GM18909 (cell line): Measurements from ENCODE around the gene EEF2.
A peak's percentile ranks its signal among the peaks of the same experiment; 100 is the strongest.
"Not testable (repeated sequence)": the region's sequence is repeated elsewhere in the genome, so short reads cannot be mapped to it uniquely, and the experiment has no call there.

ENCODE experiments used
- ATAC-seq: cut with Tn5 transposase; IDR thresholded peaks from one replicate; pipeline ENCODE4 v1.9.1; 2021; ENCODE audit warnings: mild to moderate bottlenecking; ENCODE audit not compliant: unreplicated experiment, poor library complexity

EEF2 gene

GRCh38 chr19:3970808-3971598 is 14.3 kb downstream of the EEF2 start, which contains the start of gene DAPK3:
TSS of gene DAPK3 (minus strand) at chr19:3971099. CDS start at chr19:3969735, 1,364 bp downstream.
- ATAC-seq, result peak; percentile 91

- ATAC-seq, result peak; percentile 0
These were observed 14.9 kb downstream of the EEF2 start for GRCh38 chr19:3970313-3970807.

- no peak for ATAC-seq
These were observed 15.6 kb downstream of the EEF2 start for GRCh38 chr19:3969435-3970312.

GRCh38 chr19:3968556-3969434 is 16.5 kb downstream of the EEF2 start:
- no peak for ATAC-seq

GRCh38 chr19:3967983-3968382 is 17.3 kb downstream of the EEF2 start:
- ATAC-seq, result not testable (repeated sequence)

- ATAC-seq, result no peak
These were observed 18.9 kb downstream of the EEF2 start for GRCh38 chr19:3966051-3967017.

GRCh38 chr19:3964256-3965194 is 20.7 kb downstream of the EEF2 start:
- ATAC-seq, result no peak

- no peak for ATAC-seq
These were observed 21.6 kb downstream of the EEF2 start for GRCh38 chr19:3963458-3964255.

GRCh38 chr19:3961007-3961406 is 24.3 kb downstream of the EEF2 start:
- no peak for ATAC-seq

- no peak for ATAC-seq
These were observed 25.5 kb downstream of the EEF2 start for GRCh38 chr19:3959766-3960131.

GRCh38 chr19:3958836-3959765 is 26.2 kb downstream of the EEF2 start:
- ATAC-seq, result no peak

GRCh38 chr19:3955688-3956087 is 29.6 kb downstream of the EEF2 start:
- no peak for ATAC-seq

- not testable (repeated sequence) for ATAC-seq
These were observed 30.0 kb downstream of the EEF2 start for GRCh38 chr19:3955276-3955675.

GRCh38 chr19:3954107-3954506 is 31.2 kb downstream of the EEF2 start:
- no peak for ATAC-seq

- ATAC-seq, result not testable (repeated sequence)
These were observed 32.4 kb downstream of the EEF2 start for GRCh38 chr19:3952755-3953276.
